ENCODE data around the gene C10orf90.

DNA sequence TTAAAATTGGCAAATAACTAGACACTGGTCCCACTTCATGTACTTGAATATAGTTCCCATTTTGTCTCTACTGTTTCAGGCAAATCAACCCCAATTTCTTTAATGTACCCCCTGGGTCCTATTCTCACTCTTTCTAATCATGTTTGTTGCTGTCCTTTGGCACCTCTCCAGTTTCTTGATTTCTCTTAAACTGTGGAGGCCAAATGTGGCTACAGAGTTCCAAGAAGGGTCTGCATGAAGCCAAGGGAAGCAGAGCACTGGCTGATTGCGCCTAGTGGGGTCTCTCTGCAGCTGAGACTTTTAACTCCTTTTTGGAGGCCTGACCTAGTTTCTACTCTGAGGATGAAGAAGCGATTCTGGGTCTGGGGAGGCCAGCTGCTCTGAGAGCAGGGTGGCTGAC is 275.5 kb downstream of the C10orf90 start:
- TF ChIP-seq, protein P1, sequence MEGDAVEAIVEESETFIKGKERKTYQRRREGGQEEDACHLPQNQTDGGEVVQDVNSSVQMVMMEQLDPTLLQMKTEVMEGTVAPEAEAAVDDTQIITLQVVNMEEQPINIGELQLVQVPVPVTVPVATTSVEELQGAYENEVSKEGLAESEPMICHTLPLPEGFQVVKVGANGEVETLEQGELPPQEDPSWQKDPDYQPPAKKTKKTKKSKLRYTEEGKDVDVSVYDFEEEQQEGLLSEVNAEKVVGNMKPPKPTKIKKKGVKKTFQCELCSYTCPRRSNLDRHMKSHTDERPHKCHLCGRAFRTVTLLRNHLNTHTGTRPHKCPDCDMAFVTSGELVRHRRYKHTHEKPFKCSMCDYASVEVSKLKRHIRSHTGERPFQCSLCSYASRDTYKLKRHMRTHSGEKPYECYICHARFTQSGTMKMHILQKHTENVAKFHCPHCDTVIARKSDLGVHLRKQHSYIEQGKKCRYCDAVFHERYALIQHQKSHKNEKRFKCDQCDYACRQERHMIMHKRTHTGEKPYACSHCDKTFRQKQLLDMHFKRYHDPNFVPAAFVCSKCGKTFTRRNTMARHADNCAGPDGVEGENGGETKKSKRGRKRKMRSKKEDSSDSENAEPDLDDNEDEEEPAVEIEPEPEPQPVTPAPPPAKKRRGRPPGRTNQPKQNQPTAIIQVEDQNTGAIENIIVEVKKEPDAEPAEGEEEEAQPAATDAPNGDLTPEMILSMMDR (IDR thresholded peaks at IDR 0.05): no peak
- no peak for TF ChIP-seq POLR2A (IDR thresholded peaks at IDR 0.05)
